ENCODE results near the gene MCRIP2.

MCRIP2 gene

DNA sequence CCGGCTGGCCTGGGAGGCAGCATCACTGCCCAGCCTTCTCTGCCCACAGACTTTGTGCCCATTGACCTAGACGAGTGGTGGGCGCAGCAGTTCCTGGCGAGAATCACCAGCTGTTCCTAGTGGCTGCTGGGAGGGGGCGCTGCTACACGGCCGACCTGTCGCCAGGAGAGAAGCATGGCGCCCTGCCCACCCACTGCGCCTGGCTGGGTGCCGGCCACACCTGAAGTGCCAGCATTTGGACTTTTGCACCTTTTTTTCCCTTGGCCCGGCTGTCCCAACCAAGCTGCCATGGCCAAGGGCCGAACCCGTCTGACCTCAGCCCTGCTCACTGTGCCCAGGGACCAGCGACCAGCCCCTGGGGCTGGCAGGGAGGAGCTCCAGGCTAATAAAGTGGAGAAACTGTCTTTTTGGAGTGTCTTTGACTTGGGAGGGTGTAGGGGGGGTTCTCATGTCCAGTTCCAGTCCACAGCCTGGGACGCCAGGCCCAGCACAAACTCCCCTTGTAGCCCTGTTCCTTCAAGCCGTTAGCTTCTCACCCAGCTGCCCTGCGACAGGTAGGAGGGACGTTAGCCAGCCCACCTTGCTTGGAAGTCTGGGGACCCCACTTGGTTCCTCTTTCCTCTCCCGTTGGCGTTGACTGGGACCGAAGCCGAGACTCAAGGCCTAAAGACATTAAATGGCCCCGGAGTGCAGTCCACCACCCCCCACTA, 6.6 kb downstream of the MCRIP2 start:
- in situ Hi-C loops (cut with MboI; ENCODE audit: low sequenced_read_pairs, unreplicated experiment) = no loop called here
- peak; percentile 81 for DNase-seq (ENCODE audit: low spot score)
- TF ChIP-seq, protein P1, sequence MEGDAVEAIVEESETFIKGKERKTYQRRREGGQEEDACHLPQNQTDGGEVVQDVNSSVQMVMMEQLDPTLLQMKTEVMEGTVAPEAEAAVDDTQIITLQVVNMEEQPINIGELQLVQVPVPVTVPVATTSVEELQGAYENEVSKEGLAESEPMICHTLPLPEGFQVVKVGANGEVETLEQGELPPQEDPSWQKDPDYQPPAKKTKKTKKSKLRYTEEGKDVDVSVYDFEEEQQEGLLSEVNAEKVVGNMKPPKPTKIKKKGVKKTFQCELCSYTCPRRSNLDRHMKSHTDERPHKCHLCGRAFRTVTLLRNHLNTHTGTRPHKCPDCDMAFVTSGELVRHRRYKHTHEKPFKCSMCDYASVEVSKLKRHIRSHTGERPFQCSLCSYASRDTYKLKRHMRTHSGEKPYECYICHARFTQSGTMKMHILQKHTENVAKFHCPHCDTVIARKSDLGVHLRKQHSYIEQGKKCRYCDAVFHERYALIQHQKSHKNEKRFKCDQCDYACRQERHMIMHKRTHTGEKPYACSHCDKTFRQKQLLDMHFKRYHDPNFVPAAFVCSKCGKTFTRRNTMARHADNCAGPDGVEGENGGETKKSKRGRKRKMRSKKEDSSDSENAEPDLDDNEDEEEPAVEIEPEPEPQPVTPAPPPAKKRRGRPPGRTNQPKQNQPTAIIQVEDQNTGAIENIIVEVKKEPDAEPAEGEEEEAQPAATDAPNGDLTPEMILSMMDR (IDR thresholded peaks at IDR 0.05; ENCODE audit: borderline replicate concordance, control extremely low read depth, extremely low read depth, insufficient read depth, missing control alignments) = peak; percentile 83

DNA sequence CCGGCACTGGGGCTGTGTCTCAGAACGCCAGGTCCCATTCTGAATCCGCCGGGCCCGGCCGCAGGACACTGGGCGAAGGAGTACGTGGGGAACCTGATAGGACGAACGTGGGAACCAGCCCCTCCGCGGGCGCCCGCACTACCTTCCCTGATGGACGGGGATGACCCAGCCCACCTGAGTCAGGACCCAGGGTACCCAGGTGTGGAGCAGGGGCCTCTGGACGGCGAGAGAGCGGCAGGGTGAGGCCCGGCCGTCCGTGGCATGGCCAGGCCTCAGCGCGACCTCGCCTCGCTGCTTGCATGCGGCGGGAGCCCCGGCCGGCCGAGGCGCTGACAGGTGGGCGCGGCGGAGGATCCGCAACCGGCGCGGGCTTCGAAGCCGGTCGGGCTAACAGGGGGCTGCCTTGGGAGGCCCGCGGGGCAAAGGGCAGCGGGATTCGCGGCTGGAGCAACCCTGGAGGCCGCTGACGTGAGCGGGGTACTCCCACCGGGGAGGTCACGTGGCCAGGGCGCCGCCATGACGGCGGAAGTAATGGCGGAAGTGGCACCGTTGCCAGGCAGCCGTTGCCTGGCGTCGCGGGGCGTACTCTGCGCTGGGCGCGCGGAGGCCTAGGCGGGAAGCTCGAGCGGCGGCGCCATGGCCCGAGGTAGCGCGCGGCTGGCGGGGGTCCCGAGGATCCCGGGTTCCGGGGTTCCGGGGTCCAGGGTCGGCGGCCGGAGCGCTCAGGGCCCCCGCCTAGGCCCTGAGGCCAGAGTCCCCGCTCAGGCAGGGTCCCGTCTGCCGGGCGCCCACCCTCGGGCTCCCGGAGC, 7.4 kb downstream of the MCRIP2 start, which contains the start of gene WDR90:
Gene WDR90 (plus strand): TSS at position 585 of the 809 bp plus-strand sequence. CDS start 52 bp downstream, at position 637.
- TF ChIP-seq, protein P1 (IDR thresholded peaks at IDR 0.05; ENCODE audit: borderline replicate concordance, control extremely low read depth, extremely low read depth, insufficient read depth, missing control alignments) = no peak
- peak; percentile 99 for DNase-seq (ENCODE audit: low spot score)
- in situ Hi-C loops (cut with MboI; ENCODE audit: low sequenced_read_pairs, unreplicated experiment) = no loop called here

DNA sequence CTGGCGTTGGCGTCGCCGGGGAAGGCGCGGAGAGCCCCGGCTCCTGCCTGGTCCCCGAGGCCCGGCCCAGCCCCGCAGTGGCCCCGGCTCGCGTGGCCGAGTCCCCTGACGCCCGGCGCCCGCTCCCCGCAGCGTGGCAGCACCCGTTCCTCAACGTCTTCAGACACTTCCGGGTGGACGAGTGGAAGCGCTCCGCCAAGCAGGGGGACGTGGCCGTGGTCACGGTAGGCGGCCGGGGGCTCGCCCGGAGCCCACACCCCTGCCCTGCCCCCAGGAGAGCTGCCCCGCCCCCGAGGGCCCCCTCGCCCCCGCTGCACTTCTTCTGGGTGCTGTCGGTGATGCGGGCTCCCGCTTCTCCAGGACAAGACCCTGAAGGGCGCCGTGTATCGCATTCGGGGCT, 8.0 kb downstream of the MCRIP2 start:
- in situ Hi-C loops (cut with MboI; ENCODE audit: low sequenced_read_pairs, unreplicated experiment) = no loop called here
- TF ChIP-seq, protein P1 (IDR thresholded peaks at IDR 0.05; ENCODE audit: borderline replicate concordance, control extremely low read depth, extremely low read depth, insufficient read depth, missing control alignments) = no peak
- peak; percentile 45 for DNase-seq (ENCODE audit: low spot score)

- in situ Hi-C loops (cut with MboI; ENCODE audit: low sequenced_read_pairs, unreplicated experiment) = no loop called here
- TF ChIP-seq, protein P1 (IDR thresholded peaks at IDR 0.05; ENCODE audit: borderline replicate concordance, control extremely low read depth, extremely low read depth, insufficient read depth, missing control alignments) = no peak
- no peak for DNase-seq (ENCODE audit: low spot score)
These were observed 10.2 kb downstream of the MCRIP2 start for GRCh38 chr16:651844-652243.

GRCh38 chr16:652454-653305, 11.1 kb downstream of the MCRIP2 start:
- TF ChIP-seq, protein P1 (IDR thresholded peaks at IDR 0.05; ENCODE audit: borderline replicate concordance, control extremely low read depth, extremely low read depth, insufficient read depth, missing control alignments) = no peak
- in situ Hi-C loops (cut with MboI; ENCODE audit: low sequenced_read_pairs, unreplicated experiment) = no loop called here
- no peak for DNase-seq (ENCODE audit: low spot score)

- DNase-seq (ENCODE audit: low spot score) = no peak
- in situ Hi-C loops (cut with MboI; ENCODE audit: low sequenced_read_pairs, unreplicated experiment) = no loop called here
- TF ChIP-seq, protein P1 (IDR thresholded peaks at IDR 0.05; ENCODE audit: borderline replicate concordance, control extremely low read depth, extremely low read depth, insufficient read depth, missing control alignments) = no peak
These were observed 12.4 kb downstream of the MCRIP2 start for GRCh38 chr16:654034-654433.
